Small intestine (tissue), 16 donors: ENCODE data around the gene TICAM2. TPM values are rescaled to one million over a fixed set of nuclear protein-coding genes. Genes with fewer than 3 reads are reported as not detected.
"Not testable (repeated sequence)": the region's sequence is repeated elsewhere in the genome, so short reads cannot be mapped to it uniquely, and the experiment has no call there.

Experiments used
- DNase-seq, 2 donors: peaks; one replicate each; pipeline versions ENCODE4 v3.0.0 to v3.0.0-alpha.2; 2013
- FAIRE-seq: peaks from 2 replicates; lab custom pipeline; 2012; peaks lifted over from hg19 to GRCh38; lab: Jason Lieb, UNC
- H3K27ac ChIP-seq, 3 donors: one replicate each; pipeline ENCODE4 v1.5.1; 2013; ENCODE audit warnings: low read length in 2 of 3, mild to moderate bottlenecking in 2 of 3, control low read depth in 1 of 3, inconsistent platforms in 1 of 3, low read depth in 1 of 3, moderate library complexity in 1 of 3
- H3K27me3 ChIP-seq, 3 donors: one replicate each; pipeline ENCODE4 v1.6.1; 2013; ENCODE audit warnings: low read length in 3 of 3, inconsistent platforms in 1 of 3; ENCODE audit not compliant: control insufficient read depth in 3 of 3, insufficient read depth in 3 of 3
- H3K36me3 ChIP-seq, 3 donors: one replicate each; pipeline ENCODE4 v1.6.1; 2013; ENCODE audit warnings: low read length in 3 of 3, inconsistent platforms in 1 of 3, low read depth in 1 of 3, mild to moderate bottlenecking in 1 of 3, moderate library complexity in 1 of 3; ENCODE audit not compliant: control insufficient read depth in 3 of 3, insufficient read depth in 2 of 3
- H3K4me1 ChIP-seq, 3 donors: one replicate each; pipeline ENCODE4 v1.6.1; 2013; ENCODE audit warnings: low read length in 2 of 3, inconsistent platforms in 1 of 3, low read depth in 1 of 3, mild to moderate bottlenecking in 1 of 3, moderate library complexity in 1 of 3; ENCODE audit not compliant: control insufficient read depth in 3 of 3, insufficient read depth in 2 of 3
- H3K4me3 ChIP-seq, 3 donors: one replicate each; pipeline ENCODE4 v1.5.1; 2013; ENCODE audit warnings: low read length in 3 of 3, control low read depth in 1 of 3, inconsistent platforms in 1 of 3, low read depth in 1 of 3, mild to moderate bottlenecking in 1 of 3, moderate library complexity in 1 of 3
- H3K9me3 ChIP-seq, 2 donors: one replicate each; pipeline ENCODE4 v1.6.1; 2013; ENCODE audit warnings: low read depth in 1 of 2, low read length in 1 of 2; ENCODE audit not compliant: control insufficient read depth in 2 of 2, insufficient read depth in 1 of 2
- WGBS, 3 donors: extraction: QIAGEN DNeasy Blood & Tissue Kit; methylation state at CpG; one replicate each; pipeline ENCODE4 v1.1.7; 2013; 5-methylcytosine and 5-hydroxymethylcytosine counted together
- long read RNA-seq, 10 donors: transcript quantifications; one replicate each; lab custom pipeline, GENCODE V29; 2026
- polyA plus RNA-seq, 4 donors: library from polyadenylated mRNA; stranded (reverse) in 3 of 4; unstranded in 1 of 4; fragments of 200-250 nt in 3 of 4; fragments of 120-200 nt in 1 of 4; gene quantifications; one replicate each; pipeline versions ENCODE4 v1.2.1 to v1.2.3, GENCODE V29; 2013
- donor health status: healthy with polysubstance abuse.
- donor health status: control.
- donor health status: control.
- donor health status: Bipolar disorder and iron deficiency.
- donor health status: healthy.

TICAM2 gene
- 1 to 10 TPM in 3 of 4 donors, under 1 TPM in 1; 0.27 to 2.2 (median 1.5) TPM for polyA plus RNA-seq
- long read RNA-seq, donor 1, partial matches to known transcripts = 0 of 1 reads
- long read RNA-seq, donor 1, other reads (novel, unspliced or antisense) = 0 of 1 reads
- long read RNA-seq, donor 2 = 0 reads
- long read RNA-seq, donor 3 = 0 reads
- long read RNA-seq, donor 4 = 0 reads
- long read RNA-seq, donor 5 = 0 reads
- long read RNA-seq, donor 6 = 0 reads
- long read RNA-seq, donor 7, partial matches to known transcripts = 0 of 3 reads
- long read RNA-seq, donor 7, other reads (novel, unspliced or antisense) = 0 of 3 reads
- long read RNA-seq, donor 8 = 0 reads
- long read RNA-seq, donor 9 = 0 reads
- long read RNA-seq, donor 10, partial matches to known transcripts = 0 of 2 reads
- long read RNA-seq, donor 10, other reads (novel, unspliced or antisense) = 0 of 2 reads

GRCh38 chr5:115601701-115602590 is at the start of gene TICAM2:
TICAM2 (minus strand) TSS chr5:115602479; CDS start chr5:115581256, 21,223 bp downstream.
- peak; percentile 63 to 64 for DNase-seq
- FAIRE-seq = no peak
- Histone ChIP-seq H3K4me1 (no peaks in the 10 kb centered on the region), H3K9me3 (no peaks in the 10 kb centered on the region), H3K27me3 (no peaks in the 10 kb centered on the region), H3K27ac (peak within 1 kb of the TSS; percentile 59 to 96 (median 73)), H3K36me3 (no peaks in the 10 kb centered on the region), H3K4me3 (peak within 1 kb of the TSS; percentile 65 to 86 (median 78))
- 0% methylated on average over 55 to 71 of the region's 71 CpGs for WGBS, 3 donors

- H3K27ac ChIP-seq = no peak overlapping the region
- H3K4me3 ChIP-seq = no peak overlapping the region
- no peaks in the 10 kb centered on the region for H3K4me1 ChIP-seq
- WGBS, 3 donors = 87 to 95% (median 91%) methylated on average over 1 of the region's 1 CpG
- no peaks in the 10 kb centered on the region for H3K9me3 ChIP-seq
- H3K36me3 ChIP-seq = no peaks in the 10 kb centered on the region
- DNase-seq = no peak
- no peaks in the 10 kb centered on the region for H3K27me3 ChIP-seq
- no peak for FAIRE-seq
Observed at GRCh38 chr5:115649541-115649940, 47.3 kb upstream of the TICAM2 start.

- Histone ChIP-seq H3K36me3 (no peaks in the 10 kb centered on the region), H3K9me3 (no peaks in the 10 kb centered on the region), H3K4me1 (no peaks in the 10 kb centered on the region), H3K27me3 (no peaks in the 10 kb centered on the region), H3K27ac (no peak overlapping the region), H3K4me3 (no peak overlapping the region)
- 61 to 69% (median 63%) methylated on average over 3 of the region's 3 CpGs for WGBS, 3 donors
- DNase-seq (no peak), FAIRE-seq (no peak)
Observed at GRCh38 chr5:115648056-115648455, 45.8 kb upstream of the TICAM2 start.

- not testable (repeated sequence) for H3K27me3 ChIP-seq, H3K4me1 ChIP-seq, H3K9me3 ChIP-seq, FAIRE-seq, DNase-seq, H3K4me3 ChIP-seq, H3K27ac ChIP-seq, H3K36me3 ChIP-seq
- 73 to 76% (median 76%) methylated on average over 5 of the region's 5 CpGs for WGBS, 3 donors
Observed at GRCh38 chr5:115645386-115645785, 43.1 kb upstream of the TICAM2 start.

- Histone ChIP-seq H3K4me1 (no peaks in the 10 kb centered on the region), H3K27me3 (peaks cover 0 to 4% (median 0%) of the 10 kb centered on the region in 3 donors), H3K4me3 (no peak overlapping the region), H3K36me3 (no peaks in the 10 kb centered on the region), H3K27ac (no peak overlapping the region), H3K9me3 (no peaks in the 10 kb centered on the region)
- FAIRE-seq (no peak), DNase-seq (no peak)
- 81 to 86% (median 81%) methylated on average over 2 of the region's 2 CpGs for WGBS, 3 donors
Observed at GRCh38 chr5:115644046-115644445, 41.8 kb upstream of the TICAM2 start.

- Histone ChIP-seq H3K27me3 (peaks cover 0 to 4% (median 0%) of the 10 kb centered on the region in 3 donors), H3K4me1 (no peaks in the 10 kb centered on the region), H3K36me3 (no peaks in the 10 kb centered on the region), H3K27ac (no peak overlapping the region), H3K4me3 (no peak overlapping the region), H3K9me3 (no peaks in the 10 kb centered on the region)
- 86 to 88% (median 86%) methylated on average over 1 of the region's 1 CpG for WGBS, 3 donors
- FAIRE-seq = no peak
- no peak for DNase-seq
Observed at GRCh38 chr5:115641948-115642347, 39.7 kb upstream of the TICAM2 start.

GRCh38 chr5:115640274-115640673 is 38.0 kb upstream of the TICAM2 start:
- no peaks in the 10 kb centered on the region for H3K9me3 ChIP-seq
- no peak overlapping the region for H3K4me3 ChIP-seq
- H3K36me3 ChIP-seq = no peaks in the 10 kb centered on the region
- H3K4me1 ChIP-seq = no peaks in the 10 kb centered on the region
- no peak overlapping the region for H3K27ac ChIP-seq
- 77 to 91% (median 88%) methylated on average over 2 of the region's 2 CpGs for WGBS, 3 donors
- peaks cover 0 to 4% (median 0%) of the 10 kb centered on the region in 3 donors for H3K27me3 ChIP-seq
- FAIRE-seq (no peak), DNase-seq (no peak)

- WGBS, 3 donors = 42 to 80% (median 74%) methylated on average over 1 of the region's 1 CpG
- H3K9me3 ChIP-seq = no peaks in the 10 kb centered on the region
- peaks cover 0 to 4% (median 0%) of the 10 kb centered on the region in 3 donors for H3K27me3 ChIP-seq
- FAIRE-seq (no peak), DNase-seq (no peak)
- no peak overlapping the region for H3K4me3 ChIP-seq
- no peaks in the 10 kb centered on the region for H3K4me1 ChIP-seq
- no peak overlapping the region for H3K27ac ChIP-seq
- H3K36me3 ChIP-seq = no peaks in the 10 kb centered on the region
Observed at GRCh38 chr5:115639377-115639776, 37.1 kb upstream of the TICAM2 start.
